Esophagus squamous epithelium (tissue), 5 donors: ENCODE measurements around the gene GCLM. TPM values are rescaled to one million over a fixed set of nuclear protein-coding genes. Genes with fewer than 3 reads are reported as not detected.

Experiments used
- DNase-seq: peaks from one replicate; lab custom pipeline; 2025; lab: John Stamatoyannopoulos, UW
- H3K27ac ChIP-seq, 4 donors: fragments of 200-600 bp; sonication (generic); one replicate each; pipeline ENCODE4 v1.5.1; 2016 to 2019; ENCODE audit warnings: mild to moderate bottlenecking in 1 of 4
- H3K27me3 ChIP-seq, 4 donors: fragments of 200-600 bp; sonication (generic); 1 replicate in 3 of 4; 2 replicates in 1 of 4; pipeline versions ENCODE4 v1.5.1 to v1.6.0; 2017 to 2021; ENCODE audit warnings: antibody characterized with exemption in 1 of 4
- H3K36me3 ChIP-seq, 3 donors: fragments of 200-600 bp; sonication (generic); one replicate each; pipeline ENCODE4 v1.5.1; 2016 to 2019
- H3K4me1 ChIP-seq, 3 donors: fragments of 200-600 bp; sonication (generic); one replicate each; pipeline ENCODE4 v1.5.1; 2017 to 2019
- H3K4me3 ChIP-seq, 4 donors: fragments of 200-600 bp; sonication (generic); 1 replicate in 3 of 4; 2 replicates in 1 of 4; pipeline ENCODE4 v1.5.1; 2016 to 2019; ENCODE audit warnings: mild to moderate bottlenecking in 2 of 4, moderate library complexity in 1 of 4
- H3K9me3 ChIP-seq, 3 donors: fragments of 200-600 bp; sonication (generic); one replicate each; pipeline ENCODE4 v1.5.1; 2016 to 2019
- POLR2A ChIP-seq, 4 donors: fragments of 450-650 bp; IDR thresholded peaks; one replicate each; pipeline ENCODE4 v1.6.1; 2017; ENCODE audit warnings: antibody characterized with exemption in 4 of 4, mild to moderate bottlenecking in 4 of 4, moderate library complexity in 3 of 4
- WGBS, 2 donors: methylation state at CpG; one replicate each; pipeline ENCODE4 v1.1.5; 2018; 5-methylcytosine and 5-hydroxymethylcytosine counted together
- intact Hi-C: fragments of 100-400 bp; cut with DNase I; formaldehyde crosslinking; loops from one replicate; pipeline ENCODE4 v1.15.0; 2022
- total RNA-seq, 4 donors: library from RNA; depleted of rRNA; stranded (reverse); fragments of >200 nt; gene quantifications; one replicate each; pipeline ENCODE4 v1.1.0, GENCODE V29; 2016
- TF ChIP-seq, protein P1 (sequence below), 6 experiments: fragments of 450-650 bp in 4 of 6; fragments of 200-600 bp in 2 of 6; sonication (generic) in 2 of 6; IDR thresholded peaks; one replicate each; pipeline ENCODE4 v1.5.1; 2016 to 2019; ENCODE audit warnings: antibody characterized with exemption in 6 of 6, mild to moderate bottlenecking in 4 of 6, moderate library complexity in 4 of 6
- donor health status: DM: yes; HTN: yes; CAD: no.

The GCLM gene
- total RNA-seq, 4 donors from 2014 or later = 9.3 to 27.0 (median 20.5) TPM

DNA sequence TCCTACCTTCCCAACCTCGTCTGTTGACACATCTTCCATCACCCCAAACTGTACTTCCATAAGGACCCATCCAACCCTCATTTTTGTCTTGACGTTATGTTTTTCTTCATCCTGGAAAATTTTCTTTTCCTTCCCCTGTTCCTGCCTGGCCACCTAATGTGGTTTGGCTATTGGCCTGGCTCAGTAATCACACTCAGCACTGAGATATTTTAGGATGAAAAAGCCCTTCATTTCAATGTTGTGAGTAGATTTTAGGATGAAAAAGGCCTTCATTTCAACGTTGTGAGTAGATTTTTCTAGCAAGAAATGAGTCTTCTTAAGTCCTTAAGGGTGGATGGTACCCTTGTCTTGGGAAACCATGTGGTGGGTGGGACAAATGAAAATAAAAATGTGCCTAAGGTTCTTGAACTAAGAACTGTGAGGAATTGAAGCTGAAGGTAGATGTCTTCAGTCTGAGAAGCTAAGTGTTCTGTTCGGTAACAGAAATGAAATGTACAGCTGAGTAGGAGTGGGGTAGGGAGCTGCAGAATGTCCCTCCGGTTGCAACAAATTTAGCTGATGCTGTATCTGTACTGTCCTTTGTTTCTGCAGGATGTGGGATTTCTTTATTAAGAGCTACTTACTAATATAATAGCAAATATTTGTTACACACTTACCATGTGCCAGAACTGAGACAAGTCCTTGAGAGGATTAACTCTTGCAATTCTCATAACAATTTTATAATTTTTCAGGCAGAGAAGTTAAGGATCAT lies 66.3 kb downstream of the GCLM start:
- intact Hi-C loops = no loop called here
- no peaks in the 10 kb centered on the region for H3K27me3 ChIP-seq
- H3K9me3 ChIP-seq = no peaks in the 10 kb centered on the region
- no peak for TF ChIP-seq POLR2A (IDR thresholded peaks at IDR 0.05)
- TF ChIP-seq, protein P1, sequence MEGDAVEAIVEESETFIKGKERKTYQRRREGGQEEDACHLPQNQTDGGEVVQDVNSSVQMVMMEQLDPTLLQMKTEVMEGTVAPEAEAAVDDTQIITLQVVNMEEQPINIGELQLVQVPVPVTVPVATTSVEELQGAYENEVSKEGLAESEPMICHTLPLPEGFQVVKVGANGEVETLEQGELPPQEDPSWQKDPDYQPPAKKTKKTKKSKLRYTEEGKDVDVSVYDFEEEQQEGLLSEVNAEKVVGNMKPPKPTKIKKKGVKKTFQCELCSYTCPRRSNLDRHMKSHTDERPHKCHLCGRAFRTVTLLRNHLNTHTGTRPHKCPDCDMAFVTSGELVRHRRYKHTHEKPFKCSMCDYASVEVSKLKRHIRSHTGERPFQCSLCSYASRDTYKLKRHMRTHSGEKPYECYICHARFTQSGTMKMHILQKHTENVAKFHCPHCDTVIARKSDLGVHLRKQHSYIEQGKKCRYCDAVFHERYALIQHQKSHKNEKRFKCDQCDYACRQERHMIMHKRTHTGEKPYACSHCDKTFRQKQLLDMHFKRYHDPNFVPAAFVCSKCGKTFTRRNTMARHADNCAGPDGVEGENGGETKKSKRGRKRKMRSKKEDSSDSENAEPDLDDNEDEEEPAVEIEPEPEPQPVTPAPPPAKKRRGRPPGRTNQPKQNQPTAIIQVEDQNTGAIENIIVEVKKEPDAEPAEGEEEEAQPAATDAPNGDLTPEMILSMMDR (IDR thresholded peaks at IDR 0.05) = no peak
- no peak overlapping the region for H3K27ac ChIP-seq
- H3K36me3 ChIP-seq = peaks cover 0 to 8% (median 0%) of the 10 kb centered on the region in 3 donors
- peaks cover 7 to 34% (median 9%) of the 10 kb centered on the region in 3 donors for H3K4me1 ChIP-seq
- DNase-seq = no peak
- 84 to 92% methylated on average over 5 of the region's 5 CpGs for WGBS, 2 donors
- H3K4me3 ChIP-seq = no peak overlapping the region

DNA sequence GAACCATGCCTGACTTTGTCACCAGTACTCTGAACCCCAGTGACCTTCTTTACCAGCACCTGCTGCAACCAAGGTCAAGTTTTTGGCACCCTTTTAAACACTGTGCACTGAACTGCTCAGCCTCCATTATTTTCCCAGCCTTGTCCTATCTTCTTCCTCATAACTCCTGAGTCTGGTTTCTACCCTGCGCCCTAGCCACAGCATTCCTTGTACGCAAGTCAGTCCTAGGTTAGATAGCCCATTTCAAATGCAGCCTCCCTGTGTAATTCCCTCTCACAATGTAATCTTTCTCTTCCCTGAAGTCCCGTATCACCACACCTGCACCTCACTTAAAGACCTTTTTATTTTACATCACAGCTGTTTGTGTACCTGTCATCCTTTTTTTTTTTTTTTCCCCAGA lies 67.5 kb downstream of the GCLM start:
- intact Hi-C loops = no loop called here
- H3K27me3 ChIP-seq = no peaks in the 10 kb centered on the region
- TF ChIP-seq, protein P1 (IDR thresholded peaks at IDR 0.05) = no peak
- no peak for TF ChIP-seq POLR2A (IDR thresholded peaks at IDR 0.05)
- H3K27ac ChIP-seq = no peak overlapping the region
- 96 to 98% methylated on average over 3 of the region's 3 CpGs for WGBS, 2 donors
- no peaks in the 10 kb centered on the region for H3K9me3 ChIP-seq
- DNase-seq = no peak
- H3K4me1 ChIP-seq = peaks cover 7 to 34% (median 9%) of the 10 kb centered on the region in 3 donors
- peaks cover 0 to 8% (median 0%) of the 10 kb centered on the region in 3 donors for H3K36me3 ChIP-seq
- H3K4me3 ChIP-seq = no peak overlapping the region

DNA sequence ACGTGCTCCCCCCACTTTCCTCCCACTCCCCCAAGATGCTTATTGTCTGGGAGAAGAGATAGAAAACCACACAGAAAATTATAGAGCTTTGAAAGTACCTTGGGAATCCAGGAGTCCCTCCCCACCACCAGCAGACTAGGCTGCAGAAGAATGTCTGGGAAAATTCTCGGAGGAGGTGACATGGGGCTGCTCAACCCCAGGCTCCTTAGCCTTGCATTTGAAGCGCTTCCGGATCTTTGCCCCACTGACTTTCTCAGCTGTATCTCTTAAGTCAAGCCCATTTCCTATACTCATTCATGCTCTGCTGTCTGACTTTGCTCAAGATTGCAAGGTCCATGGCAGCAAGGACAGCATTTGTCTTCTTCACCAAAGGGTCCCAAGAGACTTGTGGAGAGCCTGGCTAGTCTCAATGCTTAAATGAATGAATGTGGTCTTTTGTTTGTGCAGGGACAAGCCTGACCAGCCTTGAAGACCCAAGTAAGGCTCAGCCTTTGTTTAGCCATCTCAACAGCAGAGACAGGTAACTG lies 68.2 kb downstream of the GCLM start:
- WGBS, 2 donors = 87 to 96% methylated on average over 2 to 4 of the region's 4 CpGs
- Histone ChIP-seq H3K27me3 (no peaks in the 10 kb centered on the region), H3K4me1 (peaks cover 6 to 32% (median 9%) of the 10 kb centered on the region in 3 donors), H3K9me3 (no peaks in the 10 kb centered on the region), H3K36me3 (peaks cover 0 to 8% (median 0%) of the 10 kb centered on the region in 3 donors), H3K4me3 (no peak overlapping the region), H3K27ac (no peak overlapping the region)
- TF ChIP-seq, protein P1 (IDR thresholded peaks at IDR 0.05) = no peak
- TF ChIP-seq POLR2A (IDR thresholded peaks at IDR 0.05) = no peak
- intact Hi-C loops = no loop called here
- DNase-seq = no peak

DNA sequence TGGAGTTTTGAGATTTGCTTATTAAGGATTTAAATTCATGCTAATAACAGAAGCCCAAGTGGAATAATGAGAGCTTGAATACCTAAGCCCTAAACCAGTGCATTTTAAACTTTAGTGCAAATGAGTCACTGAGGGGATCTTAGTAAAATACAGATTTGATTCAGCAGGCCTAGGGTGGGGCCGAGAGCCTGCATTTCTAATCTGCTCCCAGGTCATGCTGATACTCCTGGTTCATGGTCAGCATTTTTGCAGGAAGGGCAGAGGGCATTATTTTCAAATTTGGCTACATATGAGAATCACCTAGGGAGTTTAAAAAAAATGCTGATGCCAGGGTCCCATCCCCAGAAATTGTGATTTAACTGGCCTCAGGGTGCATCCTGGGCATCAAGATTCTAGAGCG lies 69.5 kb downstream of the GCLM start:
- Histone ChIP-seq H3K27ac (no peak overlapping the region), H3K4me3 (no peak overlapping the region), H3K4me1 (peaks cover 0 to 19% (median 0%) of the 10 kb centered on the region in 3 donors), H3K9me3 (no peaks in the 10 kb centered on the region), H3K36me3 (peaks cover 0 to 8% (median 0%) of the 10 kb centered on the region in 3 donors), H3K27me3 (no peaks in the 10 kb centered on the region)
- intact Hi-C loops = no loop called here
- TF ChIP-seq, protein P1 (IDR thresholded peaks at IDR 0.05) = no peak
- TF ChIP-seq POLR2A (IDR thresholded peaks at IDR 0.05) = no peak
- no peak for DNase-seq
- 67 to 69% methylated on average over 1 to 2 of the region's 2 CpGs for WGBS, 2 donors

DNA sequence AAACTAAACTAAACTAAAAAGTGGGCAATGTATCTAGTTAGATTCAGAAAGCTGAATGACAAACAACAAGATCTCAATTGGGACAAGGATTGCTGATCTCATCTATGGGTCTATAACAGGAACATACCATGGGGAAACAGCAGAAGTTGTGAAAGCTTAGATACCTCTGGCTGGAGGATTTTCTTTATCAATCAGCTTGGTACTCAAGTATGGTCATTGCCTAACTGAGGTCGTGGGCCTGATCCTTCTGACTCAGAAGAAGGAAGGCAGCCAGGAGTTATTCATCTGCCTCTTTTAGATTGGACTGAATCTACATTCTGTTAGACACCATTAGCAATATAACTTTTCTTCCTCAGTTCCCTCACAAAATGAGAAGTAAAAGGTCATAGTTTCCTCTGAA lies 69.9 kb downstream of the GCLM start:
- TF ChIP-seq, protein P1 (IDR thresholded peaks at IDR 0.05) = no peak
- TF ChIP-seq POLR2A (IDR thresholded peaks at IDR 0.05) = no peak
- 14 to 24% methylated on average over 1 of the region's 1 CpG for WGBS, 2 donors
- intact Hi-C loops = no loop called here
- Histone ChIP-seq H3K4me3 (no peak overlapping the region), H3K9me3 (no peaks in the 10 kb centered on the region), H3K27me3 (no peaks in the 10 kb centered on the region), H3K27ac (no peak overlapping the region), H3K36me3 (peaks cover 0 to 8% (median 0%) of the 10 kb centered on the region in 3 donors), H3K4me1 (peaks cover 0 to 18% (median 0%) of the 10 kb centered on the region in 3 donors)
- no peak for DNase-seq
